ENCODE measurements around the gene NUSAP1. TPM values are rescaled to one million over a fixed set of nuclear protein-coding genes. Genes with fewer than 3 reads are reported as not detected.
"Not testable (repeated sequence)": the region's sequence is repeated elsewhere in the genome, so short reads cannot be mapped to it uniquely, and the experiment has no call there.

NUSAP1 gene
- total RNA-seq, 2 experiments from 2014 or later = 179 to 206 TPM

- peaks cover 6% of the 10 kb centered on the region for H3K36me3 Mint-ChIP-seq (ENCODE audit: low read depth)
- no peaks in the 10 kb centered on the region for H3K27me3 Mint-ChIP-seq
- H3K4me1 Mint-ChIP-seq = peaks cover 15% of the 10 kb centered on the region
- no peak for ATAC-seq
- DNase-seq = no peak
- ChIA-PET CTCF (no interaction called here), POLR2A (interaction anchor here (0.7 kb wide), 1 partner anchor 68 kb away, joined by 4 read pairs; no protein-coding TSS in a partner anchor)
- H3K9me3 Mint-ChIP-seq (ENCODE audit: low read depth) = no peaks in the 10 kb centered on the region
- no peak overlapping the region for H3K27ac Mint-ChIP-seq
- H3K4me3 Mint-ChIP-seq = no peak overlapping the region
- intact Hi-C loops (cut with DNase I, micrococcal nuclease) = loop anchor here in 1 of 2 experiments (10.0 kb wide), 1 partner anchor 507 kb away; no protein-coding TSS in a partner anchor
Observed at GRCh38 chr15:41411441-41411840, 78.8 kb downstream of the NUSAP1 start.

- peak overlapping the region; percentile 92 for H3K27ac Mint-ChIP-seq
- ChIA-PET CTCF (interaction anchor here (0.7 kb wide), 1 partner anchor 11 kb away, joined by 3 read pairs; no protein-coding TSS in a partner anchor), POLR2A (no interaction called here)
- H3K9me3 Mint-ChIP-seq (ENCODE audit: low read depth) = no peaks in the 10 kb centered on the region
- ATAC-seq (no peak), DNase-seq (no peak)
- intact Hi-C loops (cut with DNase I, micrococcal nuclease) = loop anchor here (1.0 to 10.0 kb wide), 8 partner anchors 13 to 511 kb away; partner anchors contain the start of genes CHP1 (in 1 of the 2), EXD1 (in 1 of the 2), INO80 (in 1 of the 2) and JMJD7 (in 1 of the 2)
- H3K4me1 Mint-ChIP-seq = peaks cover 38% of the 10 kb centered on the region
- H3K4me3 Mint-ChIP-seq = peak overlapping the region; percentile 88
- no peaks in the 10 kb centered on the region for H3K27me3 Mint-ChIP-seq
- peaks cover 8% of the 10 kb centered on the region for H3K36me3 Mint-ChIP-seq (ENCODE audit: low read depth)
Observed at GRCh38 chr15:41416128-41416741, 83.6 kb downstream of the NUSAP1 start.

- POLR2A ChIA-PET = interaction anchor here (0.6 kb wide), 1 partner anchor 13 kb away, joined by 5 read pairs; no protein-coding TSS in a partner anchor
- CTCF ChIA-PET = no interaction called here
Observed at GRCh38 chr15:41416742-41417417, 84.2 kb downstream of the NUSAP1 start, which contains the start of gene RTF1. RTF1 (plus strand) TSS chr15:41417095; CDS start chr15:41417116, 21 bp downstream.

GRCh38 chr15:41417418-41418195 is 84.9 kb downstream of the NUSAP1 start:
- ChIA-PET POLR2A (interaction anchor here (0.6 kb wide), 1 partner anchor 12 kb away, joined by 5 read pairs; no protein-coding TSS in a partner anchor), CTCF (no interaction called here)
- Mint-ChIP-seq H3K27me3 (no peaks in the 10 kb centered on the region), H3K4me3 (peak overlapping the region; percentile 88), H3K27ac (peak overlapping the region; percentile 80), H3K36me3 (ENCODE audit: low read depth) (peaks cover 8% of the 10 kb centered on the region), H3K9me3 (ENCODE audit: low read depth) (no peaks in the 10 kb centered on the region), H3K4me1 (peaks cover 38% of the 10 kb centered on the region)
- peak; percentile 44 for ATAC-seq
- DNase-seq = peak; percentile 52
- intact Hi-C loops (cut with DNase I, micrococcal nuclease) = loop anchor here (1.0 to 10.0 kb wide), 15 partner anchors 15 to 663 kb away; partner anchors contain the start of genes NDUFAF1 (in 2 of the 2), CHAC1 (in 1 of the 2), CHP1 (in 1 of the 2) and EHD4 (in 1 of the 2)

More at GRCh38 chr15:41416742-41417417, 84.2 kb downstream of the NUSAP1 start, which contains the start of gene RTF1:
- Mint-ChIP-seq H3K27me3 (no peaks in the 10 kb centered on the region), H3K9me3 (ENCODE audit: low read depth) (no peaks in the 10 kb centered on the region), H3K36me3 (ENCODE audit: low read depth) (peaks cover 8% of the 10 kb centered on the region), H3K4me1 (peaks cover 38% of the 10 kb centered on the region), H3K27ac (peak within 1 kb of the TSS; percentile 92), H3K4me3 (peak within 1 kb of the TSS; percentile 88)
- ATAC-seq (peak; percentile 94), DNase-seq (peak; percentile 98)
- intact Hi-C loops (cut with DNase I, micrococcal nuclease) = loop anchor here (1.0 to 10.0 kb wide), 15 partner anchors 14 to 663 kb away; partner anchors contain the start of genes NDUFAF1 (in 2 of the 2), NUSAP1 (in 2 of the 2), OIP5 (in 2 of the 2) and CHAC1 (in 1 of the 2)

- DNase-seq = no peak
- Mint-ChIP-seq H3K27me3 (no peaks in the 10 kb centered on the region), H3K36me3 (ENCODE audit: low read depth) (peaks cover 2% of the 10 kb centered on the region), H3K4me3 (no peak overlapping the region), H3K27ac (peak overlapping the region; percentile 75), H3K4me1 (peaks cover 28% of the 10 kb centered on the region), H3K9me3 (ENCODE audit: low read depth) (no peaks in the 10 kb centered on the region)
- ATAC-seq = peak; percentile 91
- ChIA-PET POLR2A (no interaction called here), CTCF (no interaction called here)
- intact Hi-C loops (cut with DNase I, micrococcal nuclease) = no loop called here
Observed at GRCh38 chr15:41423979-41424659, 91.4 kb downstream of the NUSAP1 start.

GRCh38 chr15:41424809-41425208 is 92.1 kb downstream of the NUSAP1 start:
- DNase-seq = no peak
- H3K9me3 Mint-ChIP-seq (ENCODE audit: low read depth) = no peaks in the 10 kb centered on the region
- H3K4me1 Mint-ChIP-seq = peaks cover 31% of the 10 kb centered on the region
- peaks cover 2% of the 10 kb centered on the region for H3K36me3 Mint-ChIP-seq (ENCODE audit: low read depth)
- no peak overlapping the region for H3K4me3 Mint-ChIP-seq
- intact Hi-C loops (cut with DNase I, micrococcal nuclease) = no loop called here
- ChIA-PET POLR2A (no interaction called here), CTCF (interaction anchor here (0.7 kb wide), 1 partner anchor 565 kb away, joined by 3 read pairs; no protein-coding TSS in a partner anchor)
- no peaks in the 10 kb centered on the region for H3K27me3 Mint-ChIP-seq
- peak overlapping the region; percentile 75 for H3K27ac Mint-ChIP-seq
- ATAC-seq = no peak

GRCh38 chr15:41425907-41426306 is 93.2 kb downstream of the NUSAP1 start:
- intact Hi-C loops (cut with DNase I, micrococcal nuclease); H3K9me3 Mint-ChIP-seq (ENCODE audit: low read depth); H3K27ac Mint-ChIP-seq; ATAC-seq; H3K27me3 Mint-ChIP-seq; H3K36me3 Mint-ChIP-seq (ENCODE audit: low read depth); H3K4me3 Mint-ChIP-seq; POLR2A ChIA-PET; DNase-seq; CTCF ChIA-PET: not testable (repeated sequence)
- H3K4me1 Mint-ChIP-seq = peaks cover 26% of the 10 kb centered on the region

GRCh38 chr15:41429003-41429890 is 96.6 kb downstream of the NUSAP1 start:
- DNase-seq (peak; percentile 20), ATAC-seq (peak; percentile 91)
- CTCF ChIA-PET = interaction anchor here (0.6 to 2.3 kb wide), 7 partner anchors 13 to 520 kb away, joined by 3 to 10 read pairs (median 3); no protein-coding TSS in a partner anchor
- Mint-ChIP-seq H3K27me3 (no peaks in the 10 kb centered on the region), H3K9me3 (ENCODE audit: low read depth) (no peaks in the 10 kb centered on the region), H3K27ac (peak overlapping the region; percentile 91), H3K36me3 (ENCODE audit: low read depth) (peaks cover 3% of the 10 kb centered on the region), H3K4me1 (peaks cover 22% of the 10 kb centered on the region), H3K4me3 (peak overlapping the region; percentile 7)
- POLR2A ChIA-PET = interaction anchor here (0.6 kb wide), 5 partner anchors 11 to 316 kb away, joined by 3 to 10 read pairs (median 4); no protein-coding TSS in a partner anchor
- intact Hi-C loops (cut with DNase I, micrococcal nuclease) = no loop called here
